GM21619 (cell line): Measurements from ENCODE around the gene MPC1.
"Not testable (repeated sequence)": the region's sequence is repeated elsewhere in the genome, so short reads cannot be mapped to it uniquely, and the experiment has no call there.

Experiments used
- ATAC-seq: cut with Tn5 transposase; IDR thresholded peaks from one replicate; pipeline ENCODE4 v1.9.1; 2021; ENCODE audit not compliant: unreplicated experiment

Gene MPC1

DNA sequence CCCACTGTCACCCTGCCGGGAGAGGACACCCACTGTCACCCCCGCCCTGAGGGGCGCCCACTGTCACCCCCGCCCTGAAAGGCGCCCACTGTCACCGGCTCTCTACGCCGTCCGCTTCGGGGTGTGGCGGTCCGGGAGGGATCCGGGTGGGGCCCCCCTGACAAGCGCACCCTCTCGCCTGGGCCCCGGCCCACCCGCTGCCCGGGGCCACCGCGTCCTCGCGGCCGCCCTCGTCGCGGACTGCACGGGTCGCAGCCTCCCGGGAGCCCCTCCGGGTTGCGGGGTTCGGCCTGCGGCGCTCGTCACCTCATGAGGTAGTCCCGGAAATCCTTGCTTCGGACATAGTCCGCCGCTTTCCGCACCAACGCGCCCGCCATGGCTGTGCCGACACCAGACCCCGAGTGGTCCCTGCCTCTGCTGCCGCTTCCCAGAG is 224 bp downstream of the MPC1 start:
- ATAC-seq, result peak; percentile 7

DNA sequence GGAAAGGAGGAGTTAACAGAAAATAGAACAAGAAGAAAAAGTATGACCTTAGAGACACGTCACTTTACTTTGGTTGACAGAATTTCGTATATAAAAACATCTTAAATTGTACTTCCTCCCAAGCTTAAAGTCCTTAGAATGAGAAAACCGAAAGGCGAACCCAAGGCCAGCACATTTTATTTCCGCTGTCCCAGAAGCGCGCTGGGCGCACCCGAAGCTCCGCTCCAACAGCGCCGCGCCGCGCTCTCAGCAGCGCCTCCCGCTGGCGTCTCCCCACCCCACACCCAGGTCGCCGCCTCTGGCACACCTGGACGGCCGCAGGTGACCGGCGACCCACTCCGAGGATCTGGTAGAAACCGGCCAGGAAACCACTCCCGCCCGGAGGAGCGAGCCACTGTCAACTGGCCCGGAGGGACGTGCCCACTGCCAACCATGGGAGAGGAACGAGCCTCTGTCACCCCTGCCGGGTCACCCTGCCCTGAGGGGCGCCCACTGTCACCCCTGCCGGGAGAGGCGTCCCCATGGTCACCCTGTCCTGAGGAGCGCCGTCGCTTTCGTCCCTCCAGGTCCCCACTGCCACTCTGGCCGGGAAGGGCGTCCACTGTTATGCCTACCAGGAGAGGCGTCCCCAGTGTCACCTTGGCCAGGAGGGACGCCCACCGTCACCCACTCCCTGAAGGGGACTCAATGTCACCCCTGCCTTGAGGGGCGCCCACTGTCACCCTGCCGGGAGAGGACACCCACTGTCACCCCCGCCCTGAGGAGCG is 824 bp downstream of the MPC1 start:
- peak; percentile 49 for ATAC-seq

DNA sequence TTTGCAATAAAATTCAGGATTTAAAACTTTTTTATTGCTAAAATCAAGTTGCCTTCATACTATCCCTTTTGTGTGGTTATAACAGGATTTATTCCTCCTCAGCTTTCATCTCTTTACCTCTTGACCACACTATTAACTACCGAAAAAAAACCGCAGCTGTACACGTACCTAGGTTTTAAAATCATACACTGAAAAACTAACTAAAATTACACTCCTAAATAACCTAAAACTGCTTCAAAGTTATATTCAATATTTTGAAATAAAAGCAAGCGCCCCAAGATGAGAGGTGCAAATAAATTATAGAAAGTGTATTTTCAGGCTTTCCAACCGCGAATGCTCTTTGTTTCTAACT is 1.4 kb downstream of the MPC1 start:
- ATAC-seq, result no peak

DNA sequence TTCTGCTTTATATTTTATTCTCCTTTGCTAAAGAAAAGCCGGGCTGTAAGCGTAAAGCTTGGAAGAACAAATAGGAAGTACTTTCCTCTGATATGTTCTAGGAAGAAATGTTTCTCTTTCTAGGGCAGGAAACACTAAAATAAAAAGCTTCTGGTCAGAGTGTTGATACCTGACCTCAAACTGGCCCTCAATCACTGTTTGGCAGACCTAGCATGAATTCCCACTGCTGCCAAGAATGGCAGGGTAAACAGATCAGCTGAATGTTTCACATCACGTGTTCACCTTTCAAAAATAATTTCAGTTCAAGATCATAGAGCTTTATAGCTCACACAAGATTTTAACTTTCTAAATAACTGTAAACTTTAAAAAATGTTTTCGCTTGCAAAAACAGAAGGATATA is 2.9 kb downstream of the MPC1 start:
- no peak for ATAC-seq

DNA sequence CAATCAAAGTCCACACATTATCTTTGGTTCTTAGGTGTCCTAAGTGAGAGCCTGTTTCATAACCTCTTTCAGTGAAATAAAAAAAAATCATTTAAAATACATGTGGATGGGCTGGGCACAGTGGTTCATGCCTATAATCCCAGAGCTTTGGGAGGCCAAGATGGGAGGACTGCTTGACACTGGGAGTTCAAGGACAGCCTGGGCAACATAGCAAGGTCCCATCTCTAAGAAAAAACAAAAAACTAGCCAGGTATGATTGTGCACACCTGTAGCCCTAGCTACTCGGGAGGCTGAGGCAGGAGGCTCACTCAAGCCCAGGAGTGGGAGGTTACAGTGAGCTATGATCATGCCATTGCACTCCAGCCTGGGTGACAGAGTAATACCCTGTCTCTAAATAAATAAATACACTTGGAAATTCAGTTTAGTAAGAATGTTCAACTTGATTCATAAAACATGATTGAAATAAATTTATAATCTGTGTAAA is 3.6 kb downstream of the MPC1 start:
- no peak for ATAC-seq

DNA sequence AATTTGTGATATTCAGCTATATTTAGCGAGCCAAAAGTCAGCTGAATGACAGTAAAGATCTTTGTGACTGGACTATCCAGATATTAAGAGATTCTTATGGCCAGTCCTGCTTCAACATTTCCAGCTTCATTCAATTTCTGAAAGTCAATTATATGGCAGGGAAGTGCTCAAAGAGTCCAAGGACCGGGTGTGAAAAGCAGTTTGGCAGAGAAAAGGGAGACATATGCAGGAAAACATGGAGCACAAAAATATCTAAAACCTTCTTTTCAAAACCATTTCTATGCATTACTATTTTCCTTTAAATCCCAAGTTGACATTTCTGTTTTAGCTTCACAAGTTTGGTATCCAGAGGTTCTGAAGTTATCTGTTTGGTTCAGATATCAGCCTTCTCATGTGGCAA is 5.0 kb downstream of the MPC1 start:
- ATAC-seq, result no peak

DNA sequence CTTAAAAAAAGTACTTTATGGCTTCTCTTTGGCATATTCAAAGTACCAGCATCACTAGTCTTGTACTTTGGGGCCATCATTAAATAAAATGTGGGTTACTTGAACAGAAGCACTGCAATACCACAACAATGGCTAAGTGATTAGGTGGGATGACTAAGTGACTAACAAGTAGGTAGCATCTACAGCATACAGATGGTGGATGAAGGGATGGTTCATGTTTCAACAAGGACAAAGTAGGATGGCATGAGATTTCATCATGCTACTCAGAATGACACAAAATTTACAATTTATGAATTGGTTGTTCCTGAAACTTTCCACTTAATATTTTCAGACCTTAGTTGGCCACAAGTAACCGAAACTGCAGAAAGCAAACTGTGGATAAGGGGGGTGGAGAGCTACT is 7.7 kb downstream of the MPC1 start:
- no peak for ATAC-seq

DNA sequence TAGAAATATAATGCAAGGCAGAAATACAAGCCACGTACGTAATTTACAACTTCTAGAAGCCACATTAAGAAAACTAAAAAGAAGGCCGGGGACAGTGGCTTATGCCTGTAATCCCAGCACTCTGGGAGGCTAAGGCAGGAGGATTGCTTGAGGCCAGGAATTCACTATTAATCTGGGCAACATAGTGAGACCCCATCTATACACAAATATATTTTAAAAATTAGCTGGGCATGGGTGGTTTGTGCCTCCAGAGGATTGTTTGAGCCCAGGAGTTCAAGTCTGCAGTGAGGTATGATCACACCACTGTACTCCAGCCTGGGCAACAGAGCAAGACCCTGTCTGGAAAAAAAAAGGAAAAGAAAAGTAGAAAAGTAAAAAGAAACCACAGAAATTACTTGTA is 12.3 kb downstream of the MPC1 start:
- no peak for ATAC-seq

DNA sequence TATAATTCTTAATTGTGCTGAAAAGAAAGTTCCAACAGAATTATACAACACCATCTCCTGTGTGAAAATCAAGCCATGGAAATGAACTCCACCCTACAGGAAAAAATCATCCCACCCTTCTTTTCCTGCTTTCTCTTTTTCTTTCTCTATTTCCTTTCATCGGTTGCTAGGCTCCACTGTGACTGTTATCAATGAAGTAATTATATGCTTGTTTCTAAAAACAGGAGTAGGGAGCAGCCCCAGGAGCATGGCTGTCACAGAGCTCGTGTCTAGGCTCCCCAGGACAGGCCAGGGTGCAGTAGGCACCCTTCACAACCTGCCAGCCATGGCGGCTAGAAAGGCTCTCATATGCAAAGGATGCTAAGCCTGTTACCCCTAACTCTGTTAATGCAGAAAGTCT is 13.0 kb downstream of the MPC1 start:
- ATAC-seq, result no peak

DNA sequence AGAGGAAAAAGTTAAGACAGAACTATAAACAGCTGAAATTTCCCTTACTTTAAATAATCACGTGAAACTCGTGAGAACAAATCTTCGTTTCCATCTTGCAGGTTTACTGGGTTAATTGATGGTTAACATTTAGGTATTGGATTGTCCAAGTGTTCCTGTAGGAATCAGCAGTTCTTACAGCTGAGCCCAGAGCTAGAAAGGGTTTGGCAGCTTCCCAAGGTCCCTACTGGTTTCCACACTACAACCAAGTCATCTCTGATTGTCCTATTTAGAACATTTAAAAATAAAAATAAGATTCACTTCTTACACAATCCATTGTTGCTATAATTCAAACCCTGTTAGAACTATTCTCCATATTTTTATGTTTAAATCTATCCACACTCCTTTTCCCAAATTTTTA is 15.8 kb downstream of the MPC1 start:
- no peak for ATAC-seq

DNA sequence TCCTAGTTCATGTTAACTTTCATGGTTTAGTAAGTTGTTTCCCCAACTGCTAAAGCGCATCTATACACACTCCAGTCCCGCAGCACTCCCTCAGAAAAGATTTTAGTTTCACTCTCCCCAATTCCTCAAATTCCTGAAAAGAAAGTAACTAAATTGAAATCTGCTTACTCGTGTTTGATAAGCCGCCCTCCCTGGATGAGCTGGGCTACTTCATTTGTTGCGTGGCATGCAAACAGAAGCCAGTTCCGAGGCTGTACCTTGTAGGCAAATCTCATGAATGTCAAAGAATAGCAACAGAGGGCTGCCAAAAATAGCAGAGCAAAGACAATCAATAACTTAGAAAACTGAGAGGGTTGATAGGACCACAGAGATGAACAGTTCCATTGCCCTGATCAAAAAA is 16.9 kb downstream of the MPC1 start:
- ATAC-seq, result no peak

DNA sequence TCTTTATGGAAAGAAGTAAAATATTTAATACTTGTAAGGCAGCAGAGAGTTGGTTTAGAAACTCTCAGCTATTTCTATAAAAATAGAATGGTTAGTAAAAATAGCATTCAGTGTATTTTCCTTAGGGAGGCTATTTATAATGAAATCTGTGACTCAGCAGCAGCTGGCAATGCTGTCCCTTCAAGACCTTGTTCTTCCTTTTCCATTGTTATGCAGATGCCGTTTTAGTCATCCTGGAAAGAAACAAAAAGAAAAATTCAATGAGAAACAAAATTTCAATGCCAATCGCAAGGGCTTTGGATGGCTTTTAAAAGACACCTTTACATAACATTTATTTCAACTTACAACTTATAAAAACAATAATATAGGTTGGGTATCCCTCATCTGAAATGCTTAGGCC is 17.5 kb downstream of the MPC1 start:
- no peak for ATAC-seq

DNA sequence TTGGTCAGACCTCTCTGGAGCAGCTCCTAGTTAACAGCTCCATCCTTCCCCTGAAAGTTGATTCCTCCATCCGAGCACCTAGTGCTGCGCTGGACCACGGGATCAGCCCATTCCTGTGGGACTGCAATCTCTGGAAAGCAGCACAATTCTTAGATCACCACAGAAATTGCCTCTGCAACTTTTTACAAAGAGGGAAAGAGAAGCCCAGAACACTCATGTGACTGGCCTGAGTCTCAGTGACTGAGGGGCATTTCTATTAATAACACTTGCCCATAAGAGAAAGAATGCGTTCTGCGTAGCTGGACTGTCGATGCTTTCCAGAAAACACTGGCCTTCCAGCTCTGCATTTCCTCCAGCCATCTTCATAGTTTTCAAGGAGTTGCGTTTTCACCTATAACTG is 18.3 kb downstream of the MPC1 start:
- ATAC-seq, result no peak

DNA sequence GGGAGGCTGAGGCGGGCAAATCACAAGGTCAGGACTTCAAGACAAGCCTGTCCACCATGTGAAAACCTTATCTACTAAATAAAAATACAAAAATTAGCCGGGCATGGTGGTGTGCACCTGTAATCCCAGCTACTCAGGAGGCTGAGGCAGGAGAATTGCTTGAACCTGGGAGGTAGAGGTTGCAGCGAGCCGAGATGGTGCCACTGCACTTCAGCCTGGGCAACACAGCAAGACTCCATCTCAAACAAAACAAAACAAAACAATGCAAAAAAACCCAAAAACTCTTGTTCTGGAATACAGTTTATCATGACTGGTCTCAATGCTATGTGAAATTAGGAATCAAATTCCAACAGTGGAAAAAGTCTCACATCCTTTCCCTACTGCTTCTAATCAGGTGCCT is 20.3 kb downstream of the MPC1 start:
- ATAC-seq, result not testable (repeated sequence)

DNA sequence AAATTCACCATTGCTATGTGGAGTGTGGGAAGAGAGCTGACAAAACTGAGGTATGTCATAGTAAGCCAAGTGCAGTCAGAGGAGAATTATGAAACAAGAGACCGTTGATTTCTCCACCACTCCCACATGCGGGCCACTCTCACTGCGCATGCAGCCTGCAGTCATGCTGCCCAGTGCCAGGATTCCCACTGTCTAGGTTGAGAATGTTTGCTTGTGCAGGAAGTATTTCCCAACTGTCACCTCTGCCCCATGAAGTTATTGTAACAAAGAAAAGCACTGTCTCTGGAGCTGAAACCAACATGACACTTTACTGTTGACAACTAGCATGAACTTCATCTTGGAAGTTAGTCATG is 21.7 kb downstream of the MPC1 start:
- no peak for ATAC-seq

DNA sequence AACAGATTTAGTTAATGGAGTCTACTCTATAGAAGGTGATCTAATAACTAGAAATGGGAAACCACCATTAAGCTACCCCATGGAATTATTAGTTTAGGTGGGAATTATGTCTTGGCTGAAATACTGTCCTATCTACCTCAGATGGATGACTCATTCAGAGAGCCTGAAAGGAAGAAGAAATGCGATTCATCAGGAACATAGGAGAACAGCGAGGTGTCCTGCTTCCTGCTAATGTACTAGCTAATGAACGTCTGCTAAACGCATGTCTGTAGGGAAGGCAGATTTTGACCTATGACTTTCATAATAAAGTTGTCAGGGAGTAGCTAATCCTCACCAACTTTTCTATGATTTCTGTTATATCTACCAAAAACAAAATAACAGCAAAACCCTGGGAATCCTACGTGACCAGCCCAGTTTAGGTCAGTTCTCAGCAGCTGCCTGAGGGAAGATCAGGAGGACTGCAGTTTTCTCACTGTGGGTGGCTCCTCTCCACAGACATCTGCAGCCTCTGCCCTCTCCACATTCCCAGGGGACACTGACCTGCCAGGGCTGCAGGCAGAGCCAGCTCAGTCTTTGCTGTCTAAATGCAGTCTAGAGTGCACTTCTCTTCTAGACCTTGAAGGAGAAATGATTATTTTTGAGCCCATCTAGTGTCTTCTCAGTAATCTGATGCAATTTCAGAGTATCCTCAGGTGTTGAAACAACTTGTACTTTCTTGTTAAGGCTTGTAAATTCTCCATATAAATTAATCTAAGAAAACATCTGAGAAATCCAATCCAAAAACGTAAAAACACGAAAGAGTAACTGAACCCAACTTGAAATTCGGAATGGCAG is 22.3 kb downstream of the MPC1 start:
- ATAC-seq, result no peak

DNA sequence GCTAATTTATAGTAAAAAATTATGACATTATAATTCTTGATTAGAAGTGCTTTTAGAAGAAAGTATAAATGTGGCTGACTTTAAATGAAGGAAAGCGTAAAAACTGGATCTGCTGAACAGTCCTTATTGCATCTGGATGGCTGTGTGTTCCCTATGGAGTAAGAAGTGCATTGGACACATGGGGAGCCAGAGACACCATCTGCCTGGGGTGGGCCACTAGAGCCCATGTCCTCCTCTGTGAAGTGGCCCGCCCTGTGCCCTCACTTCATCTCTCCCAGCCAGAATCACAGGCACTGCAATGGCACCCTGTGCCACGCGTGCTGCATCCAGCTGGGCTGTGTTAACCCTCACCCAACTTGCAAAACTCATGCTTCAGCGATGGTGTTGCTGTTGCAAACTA is 27.2 kb downstream of the MPC1 start:
- no peak for ATAC-seq

DNA sequence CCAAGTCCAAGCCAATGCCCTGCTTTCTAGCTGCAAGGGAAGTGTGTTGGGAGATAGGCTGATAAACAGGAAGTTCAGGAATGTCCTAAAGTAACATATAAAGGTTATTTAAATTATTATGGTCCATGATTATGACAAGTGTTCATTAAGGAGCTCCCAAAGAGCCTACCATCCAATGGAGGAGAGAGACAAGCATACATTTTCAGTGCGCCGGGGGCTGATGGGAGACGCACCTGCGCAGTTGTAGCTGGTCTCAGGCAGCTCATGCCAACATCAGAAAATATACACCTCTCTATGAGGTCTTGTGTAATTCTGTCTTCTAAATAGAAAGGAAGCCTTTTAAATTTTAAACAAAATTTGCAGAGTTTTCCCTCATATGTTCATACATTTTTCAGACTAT is 27.8 kb downstream of the MPC1 start:
- ATAC-seq, result no peak

DNA sequence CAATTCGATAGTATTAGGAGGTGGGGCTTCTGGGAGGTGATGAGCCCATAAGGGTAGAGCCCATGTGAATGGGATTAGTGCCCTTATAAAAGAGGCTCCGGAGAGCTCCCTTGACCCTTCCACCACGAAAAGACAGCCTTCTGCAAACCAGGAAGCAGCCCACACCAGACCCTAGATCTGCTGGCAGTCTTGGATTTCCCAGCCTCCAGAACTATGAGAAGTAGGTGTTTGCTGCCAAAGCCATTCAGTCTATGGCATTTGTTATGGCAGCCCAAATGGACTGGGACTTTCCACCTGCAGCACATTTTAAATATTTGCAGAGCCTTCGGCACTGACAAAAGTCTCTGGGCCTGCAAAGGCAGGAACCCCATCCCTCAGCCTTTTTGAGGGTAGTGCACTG is 28.6 kb downstream of the MPC1 start:
- no peak for ATAC-seq

DNA sequence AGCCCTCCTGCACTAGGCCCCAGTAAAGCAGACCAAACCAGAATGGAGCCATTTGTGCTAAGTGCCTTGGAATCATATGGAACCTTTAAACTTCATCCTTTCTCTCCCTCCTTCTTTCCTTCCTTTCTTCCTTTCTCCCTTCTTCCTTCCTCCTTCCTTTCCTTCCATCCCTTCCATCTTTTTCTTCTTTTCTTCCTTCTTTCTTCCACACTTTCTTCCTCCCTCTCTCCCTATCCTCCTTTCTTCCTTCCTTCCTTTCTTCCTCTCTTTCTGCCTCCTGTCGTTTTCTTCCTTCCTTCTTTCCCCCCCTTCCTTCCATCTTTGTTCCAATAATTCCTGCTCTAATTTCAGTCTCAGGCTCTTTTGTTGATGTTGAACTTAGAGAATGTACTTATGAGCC is 29.2 kb downstream of the MPC1 start:
- no peak for ATAC-seq

DNA sequence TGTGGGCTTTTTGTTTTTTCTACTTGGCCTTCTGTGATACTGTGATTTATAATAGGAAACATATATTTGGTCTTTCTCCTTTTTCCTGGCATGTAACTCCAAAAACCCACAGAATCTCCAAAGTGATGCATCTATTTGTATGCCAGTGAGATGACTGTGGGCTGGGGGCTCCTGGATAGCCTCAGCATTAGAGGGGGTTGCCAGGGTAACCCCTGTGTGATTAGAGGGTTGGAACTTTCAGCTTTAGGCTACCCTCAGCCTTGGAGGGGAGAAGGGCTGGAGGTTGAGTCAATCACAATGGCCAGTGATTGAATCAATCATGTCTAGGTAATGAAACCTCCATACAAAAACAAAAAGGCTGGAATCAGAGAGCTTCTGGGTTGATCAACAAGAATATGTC is 29.8 kb downstream of the MPC1 start:
- ATAC-seq, result no peak

DNA sequence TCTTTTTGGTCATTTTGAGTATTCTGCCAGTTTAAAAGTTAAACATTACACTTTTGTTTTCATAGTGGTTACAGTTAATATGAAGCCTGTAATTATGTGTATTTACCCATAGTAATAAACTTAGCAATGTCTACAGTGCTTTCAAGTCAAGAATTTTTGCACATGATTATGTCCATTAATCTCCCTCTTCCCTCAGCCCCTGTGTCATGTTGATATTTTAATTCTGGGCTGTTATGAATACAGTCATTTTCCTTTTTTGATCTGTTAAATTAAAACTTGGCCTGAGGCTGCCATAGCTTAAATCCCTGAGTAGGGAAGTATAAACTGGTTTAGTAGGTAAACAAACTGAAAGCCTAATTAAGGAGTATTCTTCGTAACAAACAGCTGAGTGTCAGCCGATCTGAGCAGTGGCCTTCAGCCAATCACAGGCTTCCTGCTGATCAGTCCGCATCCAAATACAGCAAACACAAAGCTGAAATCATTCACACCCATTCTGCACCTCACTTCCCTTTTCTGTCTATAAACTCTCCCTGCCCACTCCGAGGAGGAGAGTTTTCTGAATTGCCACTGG is 30.9 kb downstream of the MPC1 start:
- peak; percentile 99 for ATAC-seq
